ENCODE data around the gene FFAR1. TPM values are rescaled to one million over a fixed set of nuclear protein-coding genes. Genes with fewer than 3 reads are reported as not detected.

Gene FFAR1
- total RNA-seq, 1 experiment from 2014 or later = 0.44 TPM

DNA sequence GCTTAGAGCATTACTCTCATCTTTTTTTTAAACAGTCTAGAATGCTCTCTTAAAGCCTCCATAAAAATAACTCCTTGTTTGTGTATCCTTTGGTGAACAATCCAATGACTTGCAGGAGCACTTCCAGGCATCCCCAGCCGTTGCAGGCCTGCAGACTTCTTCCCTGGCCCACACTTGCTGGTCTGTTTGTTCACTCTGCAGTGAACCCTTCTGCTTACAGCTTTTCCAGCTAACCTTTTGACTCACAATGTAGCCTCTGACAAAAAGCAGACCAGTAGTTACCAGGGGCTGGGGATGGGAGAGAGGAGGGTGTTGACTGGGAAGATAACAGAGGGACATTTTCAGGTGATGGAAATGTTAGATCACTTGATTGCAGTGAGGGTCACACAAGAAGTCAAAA lies 32.3 kb downstream of the FFAR1 start:
- no peak for DNase-seq
- Histone ChIP-seq H3K79me2 (ENCODE audit: low read depth) (no peaks in the 10 kb centered on the region), H3K27me3 (ENCODE audit: insufficient read depth, low read depth) (peaks cover 49% of the 10 kb centered on the region), H3F3A (ENCODE audit: insufficient read depth, low read depth) (no peaks in the 10 kb centered on the region), H3K36me3 (ENCODE audit: low read depth) (no peaks in the 10 kb centered on the region), H3K4me3 (no peak overlapping the region), H3K27ac (no peak overlapping the region), H2AFZ (no peak overlapping the region), H3K9me2 (ENCODE audit: insufficient read depth) (no peaks in the 10 kb centered on the region), H3K4me1 (replicated peaks; ENCODE audit: insufficient read depth) (no peaks in the 10 kb centered on the region), H3K9me3 (ENCODE audit: insufficient read depth, low read depth) (peaks cover 4% of the 10 kb centered on the region), H3K4me2 (no peak overlapping the region), H4K20me1 (ENCODE audit: insufficient read depth) (no peaks in the 10 kb centered on the region)
- no TSS peak for BruUV-seq (replicated peaks)
- POLR2A ChIA-PET (ENCODE audit: unreplicated experiment) = no interaction called here
- TF ChIP-seq, protein P1, sequence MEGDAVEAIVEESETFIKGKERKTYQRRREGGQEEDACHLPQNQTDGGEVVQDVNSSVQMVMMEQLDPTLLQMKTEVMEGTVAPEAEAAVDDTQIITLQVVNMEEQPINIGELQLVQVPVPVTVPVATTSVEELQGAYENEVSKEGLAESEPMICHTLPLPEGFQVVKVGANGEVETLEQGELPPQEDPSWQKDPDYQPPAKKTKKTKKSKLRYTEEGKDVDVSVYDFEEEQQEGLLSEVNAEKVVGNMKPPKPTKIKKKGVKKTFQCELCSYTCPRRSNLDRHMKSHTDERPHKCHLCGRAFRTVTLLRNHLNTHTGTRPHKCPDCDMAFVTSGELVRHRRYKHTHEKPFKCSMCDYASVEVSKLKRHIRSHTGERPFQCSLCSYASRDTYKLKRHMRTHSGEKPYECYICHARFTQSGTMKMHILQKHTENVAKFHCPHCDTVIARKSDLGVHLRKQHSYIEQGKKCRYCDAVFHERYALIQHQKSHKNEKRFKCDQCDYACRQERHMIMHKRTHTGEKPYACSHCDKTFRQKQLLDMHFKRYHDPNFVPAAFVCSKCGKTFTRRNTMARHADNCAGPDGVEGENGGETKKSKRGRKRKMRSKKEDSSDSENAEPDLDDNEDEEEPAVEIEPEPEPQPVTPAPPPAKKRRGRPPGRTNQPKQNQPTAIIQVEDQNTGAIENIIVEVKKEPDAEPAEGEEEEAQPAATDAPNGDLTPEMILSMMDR (conservative IDR thresholded peaks at IDR 0.05) = no peak
- no peak for TF ChIP-seq EZH2 (IDR thresholded peaks at IDR 0.05; ENCODE audit: low read depth)
- intact Hi-C loops (cut with micrococcal nuclease; ENCODE audit: unreplicated experiment) = no loop called here
- CTCF ChIA-PET = interaction anchor here (0.6 kb wide), 1 partner anchor 31 kb away, joined by 8 read pairs; no protein-coding TSS in a partner anchor

DNA sequence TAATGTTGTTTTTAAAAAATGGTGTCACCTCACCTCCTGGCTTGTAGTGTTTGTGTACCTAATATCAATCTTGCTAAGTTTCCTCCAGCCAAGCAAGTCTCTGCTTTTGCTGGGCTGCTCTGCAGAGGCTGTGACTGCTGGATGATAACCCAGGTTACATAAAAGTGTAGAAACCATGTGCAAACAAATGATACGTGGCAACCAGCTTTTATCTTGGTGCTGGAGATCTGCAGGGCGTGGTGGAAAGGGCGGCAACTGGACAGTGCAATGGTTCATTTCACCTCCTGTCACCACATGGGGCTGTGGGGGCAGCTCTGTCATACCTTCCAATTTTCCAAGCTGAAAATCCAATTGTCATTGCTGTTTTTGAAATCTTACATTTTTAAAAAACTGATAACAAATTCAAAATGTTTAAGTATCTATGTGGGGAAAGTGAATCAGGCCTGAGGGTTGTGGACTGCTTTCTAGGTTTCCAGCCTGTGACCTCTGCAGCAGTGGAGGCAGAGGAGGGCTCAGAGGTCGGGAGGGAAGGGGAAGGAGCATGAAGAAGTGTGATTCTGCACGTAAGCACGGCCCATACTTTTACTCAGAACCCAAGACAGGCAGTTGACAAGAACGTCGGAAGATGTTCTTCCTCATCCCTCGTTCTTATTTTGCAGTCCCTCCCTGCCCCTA lies 32.9 kb downstream of the FFAR1 start:
- Histone ChIP-seq H4K20me1 (ENCODE audit: insufficient read depth) (no peaks in the 10 kb centered on the region), H3K79me2 (ENCODE audit: low read depth) (no peaks in the 10 kb centered on the region), H3K36me3 (ENCODE audit: low read depth) (no peaks in the 10 kb centered on the region), H3K9me2 (ENCODE audit: insufficient read depth) (no peaks in the 10 kb centered on the region), H3K4me2 (no peak overlapping the region), H2AFZ (no peak overlapping the region), H3F3A (ENCODE audit: insufficient read depth, low read depth) (no peaks in the 10 kb centered on the region), H3K27ac (no peak overlapping the region), H3K4me3 (no peak overlapping the region), H3K4me1 (replicated peaks; ENCODE audit: insufficient read depth) (no peaks in the 10 kb centered on the region), H3K27me3 (ENCODE audit: insufficient read depth, low read depth) (peaks cover 49% of the 10 kb centered on the region), H3K9me3 (ENCODE audit: insufficient read depth, low read depth) (peaks cover 8% of the 10 kb centered on the region)
- no peak for DNase-seq
- no TSS peak for BruUV-seq (replicated peaks)
- POLR2A ChIA-PET (ENCODE audit: unreplicated experiment) = interaction anchor here (0.7 kb wide), 1 partner anchor 464 kb away, joined by 7 read pairs; no protein-coding TSS in a partner anchor
- TF ChIP-seq EZH2 (IDR thresholded peaks at IDR 0.05; ENCODE audit: low read depth) = no peak
- TF ChIP-seq, protein P1 (conservative IDR thresholded peaks at IDR 0.05) = no peak
- CTCF ChIA-PET = no interaction called here
- intact Hi-C loops (cut with micrococcal nuclease; ENCODE audit: unreplicated experiment) = no loop called here

DNA sequence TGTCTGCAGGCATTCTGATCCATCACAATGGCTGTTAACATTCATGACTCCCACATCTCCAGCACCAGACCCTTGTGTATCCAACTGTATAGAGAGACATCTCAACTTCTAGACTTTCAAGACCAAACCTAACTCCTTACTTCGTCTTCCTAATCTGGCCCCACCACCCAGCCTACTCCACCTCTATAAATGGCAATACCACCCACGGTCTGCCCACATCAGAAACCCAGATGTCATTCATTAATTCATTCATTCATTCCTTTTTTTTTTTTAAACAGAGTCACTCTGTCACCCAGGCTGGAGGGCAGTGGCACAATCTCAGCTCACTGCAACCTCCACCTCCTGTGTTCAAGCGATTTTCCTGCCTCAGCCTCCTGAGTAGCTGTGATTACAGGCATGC lies 33.6 kb downstream of the FFAR1 start:
- TF ChIP-seq, protein P1 (conservative IDR thresholded peaks at IDR 0.05) = no peak
- TF ChIP-seq EZH2 (IDR thresholded peaks at IDR 0.05; ENCODE audit: low read depth) = no peak
- Histone ChIP-seq H4K20me1 (ENCODE audit: insufficient read depth) (no peaks in the 10 kb centered on the region), H3K4me2 (no peak overlapping the region), H3K27me3 (ENCODE audit: insufficient read depth, low read depth) (peaks cover 49% of the 10 kb centered on the region), H3F3A (ENCODE audit: insufficient read depth, low read depth) (no peaks in the 10 kb centered on the region), H3K9me2 (ENCODE audit: insufficient read depth) (no peaks in the 10 kb centered on the region), H3K27ac (no peak overlapping the region), H3K4me1 (replicated peaks; ENCODE audit: insufficient read depth) (no peaks in the 10 kb centered on the region), H3K79me2 (ENCODE audit: low read depth) (no peaks in the 10 kb centered on the region), H3K9me3 (ENCODE audit: insufficient read depth, low read depth) (peaks cover 8% of the 10 kb centered on the region), H2AFZ (no peak overlapping the region), H3K4me3 (no peak overlapping the region), H3K36me3 (ENCODE audit: low read depth) (no peaks in the 10 kb centered on the region)
- no TSS peak for BruUV-seq (replicated peaks)
- CTCF ChIA-PET = no interaction called here
- intact Hi-C loops (cut with micrococcal nuclease; ENCODE audit: unreplicated experiment) = no loop called here
- POLR2A ChIA-PET (ENCODE audit: unreplicated experiment) = interaction anchor here (0.7 kb wide), 1 partner anchor 463 kb away, joined by 7 read pairs; no protein-coding TSS in a partner anchor
- DNase-seq = no peak

Measured in PC-9 (cell line).